Cerebellar cortex (tissue), 1 donor: ENCODE measurements around the gene MAN1C1.
"Not testable (repeated sequence)": the region's sequence is repeated elsewhere in the genome, so short reads cannot be mapped to it uniquely, and the experiment has no call there.

Source experiments
- DNase-seq: peaks from one replicate; pipeline ENCODE4 v3.0.0-alpha.2; 2015; ENCODE audit warnings: low spot score

Gene MAN1C1

GRCh38 chr1:25698252-25698651, 81.7 kb downstream of the MAN1C1 start:
- no peak for DNase-seq

GRCh38 chr1:25699059-25699458, 82.5 kb downstream of the MAN1C1 start:
- DNase-seq, result not testable (repeated sequence)

GRCh38 chr1:25699500-25700143, 83.0 kb downstream of the MAN1C1 start:
- no peak for DNase-seq

GRCh38 chr1:25700144-25700523, 83.5 kb downstream of the MAN1C1 start:
- DNase-seq, result peak; percentile 76

- DNase-seq, result no peak
Measured at GRCh38 chr1:25700626-25701025, 84.0 kb downstream of the MAN1C1 start.

GRCh38 chr1:25701030-25701785, 84.6 kb downstream of the MAN1C1 start:
- no peak for DNase-seq

- no peak for DNase-seq
Measured at GRCh38 chr1:25702101-25702775, 85.6 kb downstream of the MAN1C1 start.

- no peak for DNase-seq
Measured at GRCh38 chr1:25703041-25703440, 86.5 kb downstream of the MAN1C1 start.

- DNase-seq, result no peak
Measured at GRCh38 chr1:25703671-25704266, 87.2 kb downstream of the MAN1C1 start.

GRCh38 chr1:25704267-25704691, 87.7 kb downstream of the MAN1C1 start:
- DNase-seq, result no peak

- DNase-seq, result no peak
Measured at GRCh38 chr1:25705699-25706098, 89.1 kb downstream of the MAN1C1 start.

- DNase-seq, result no peak
Measured at GRCh38 chr1:25706146-25707089, 89.8 kb downstream of the MAN1C1 start.

- DNase-seq, result no peak
Measured at GRCh38 chr1:25707280-25708016, 90.9 kb downstream of the MAN1C1 start.

GRCh38 chr1:25710583-25711347, 94.2 kb downstream of the MAN1C1 start:
- no peak for DNase-seq

- DNase-seq, result no peak
Measured at GRCh38 chr1:25711555-25712298, 95.1 kb downstream of the MAN1C1 start.

- no peak for DNase-seq
Measured at GRCh38 chr1:25712299-25712970, 95.8 kb downstream of the MAN1C1 start.

- DNase-seq, result no peak
Measured at GRCh38 chr1:25713961-25714360, 97.4 kb downstream of the MAN1C1 start.

- no peak for DNase-seq
Measured at GRCh38 chr1:25714372-25714931, 97.9 kb downstream of the MAN1C1 start.
